HL-60/S4 (cell line): ENCODE measurements around the gene TNFAIP3.

Experiments used
- in situ Hi-C: fragments of 300-500 bp; cut with MboI; formaldehyde crosslinking; loops from 2 replicates; pipeline ENCODE4 v1.14.3; 2022; ENCODE audit warnings: low sequenced_read_pairs

Gene TNFAIP3

DNA sequence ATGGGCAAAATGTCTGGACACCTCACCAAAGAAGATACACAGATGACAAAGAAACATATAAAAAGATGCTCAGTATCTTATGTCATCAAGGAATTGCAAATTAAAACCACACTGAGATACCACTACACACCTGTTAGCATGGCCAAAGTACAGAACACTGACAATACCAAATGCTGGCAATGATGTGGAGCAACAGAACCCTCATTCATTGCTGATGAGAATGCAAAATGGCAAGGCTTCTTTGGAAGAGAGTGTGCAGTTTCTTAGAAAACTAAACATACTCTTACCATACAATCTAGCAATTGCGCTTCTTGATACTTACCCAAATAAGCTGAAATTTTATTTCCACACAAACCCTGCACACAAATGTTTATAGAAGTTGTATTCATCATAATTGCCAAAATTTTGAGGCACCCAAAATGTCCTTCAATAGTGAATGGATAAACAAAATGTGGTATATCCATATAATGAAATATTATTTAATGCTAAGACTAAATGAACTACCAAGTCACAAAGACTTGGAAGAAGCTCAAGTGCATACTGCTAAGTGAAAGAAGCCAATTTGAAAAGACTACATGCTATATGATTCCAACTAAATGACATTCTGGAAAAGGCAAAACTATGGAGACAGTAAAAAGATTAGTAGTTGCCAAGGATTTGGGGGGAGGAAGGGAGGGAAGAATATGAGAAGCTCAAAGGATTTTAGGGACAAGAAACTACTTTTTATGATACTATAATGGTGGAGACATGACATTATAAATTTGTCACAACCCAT lies 50.7 kb downstream of the TNFAIP3 start:
- in situ Hi-C loops = no loop called here

DNA sequence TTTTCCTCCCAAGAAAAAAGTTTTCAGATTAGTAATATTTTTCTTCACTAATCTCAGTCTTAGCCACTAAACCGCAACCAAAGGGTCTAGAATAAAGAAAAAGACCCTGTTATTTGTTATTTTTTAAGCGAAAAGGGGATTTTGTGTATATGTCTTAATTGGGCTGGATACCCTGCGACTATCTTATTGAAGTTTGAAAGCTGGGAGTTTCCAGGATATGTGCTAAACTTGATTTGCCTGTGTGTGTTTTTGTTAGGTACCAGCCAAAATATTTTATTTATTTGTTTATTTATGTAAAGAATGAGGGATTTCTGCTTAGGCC lies 52.4 kb downstream of the TNFAIP3 start:
- in situ Hi-C loops = no loop called here

DNA sequence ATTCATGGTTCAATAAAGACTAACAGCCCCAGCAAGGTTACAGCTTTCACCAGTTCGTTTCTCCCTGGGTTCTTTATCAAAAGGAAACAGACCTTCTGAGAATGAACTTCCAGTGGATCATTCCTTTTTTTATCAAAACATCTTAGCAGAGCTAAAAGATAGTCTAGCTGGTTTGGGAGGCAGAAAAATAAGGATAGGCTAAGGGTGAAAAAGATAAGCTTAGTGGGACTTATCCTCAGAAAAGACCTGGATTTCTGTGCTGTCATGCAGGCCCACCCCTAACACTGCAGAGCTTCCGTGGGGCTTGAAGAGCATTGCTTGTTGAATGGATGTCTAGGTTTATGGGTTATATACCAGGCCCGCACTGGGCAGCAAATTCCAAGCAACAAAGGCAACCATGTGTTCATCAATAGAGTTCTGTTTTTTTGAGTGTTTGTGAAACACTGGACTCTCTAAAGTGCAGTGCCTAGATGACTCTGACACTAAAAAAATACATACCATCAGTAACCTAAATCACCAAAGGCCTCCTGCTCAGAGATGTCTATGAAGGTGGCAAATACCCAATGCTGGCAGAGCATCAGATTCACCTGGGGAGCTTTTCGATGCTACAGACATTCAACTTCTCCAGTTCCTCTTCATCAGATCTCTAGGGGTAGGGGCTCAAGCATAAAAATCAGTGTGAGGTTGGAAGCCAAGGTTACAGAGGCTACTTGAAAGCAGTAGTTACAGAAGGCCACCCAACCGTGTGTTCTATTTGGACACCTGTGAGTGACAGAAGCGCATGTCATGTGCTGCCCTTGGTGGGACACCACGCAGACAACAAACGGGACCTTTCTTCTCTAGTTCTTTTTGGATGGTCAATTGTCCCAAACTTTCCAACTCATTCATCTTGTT lies 53.0 kb downstream of the TNFAIP3 start:
- in situ Hi-C loops = no loop called here

DNA sequence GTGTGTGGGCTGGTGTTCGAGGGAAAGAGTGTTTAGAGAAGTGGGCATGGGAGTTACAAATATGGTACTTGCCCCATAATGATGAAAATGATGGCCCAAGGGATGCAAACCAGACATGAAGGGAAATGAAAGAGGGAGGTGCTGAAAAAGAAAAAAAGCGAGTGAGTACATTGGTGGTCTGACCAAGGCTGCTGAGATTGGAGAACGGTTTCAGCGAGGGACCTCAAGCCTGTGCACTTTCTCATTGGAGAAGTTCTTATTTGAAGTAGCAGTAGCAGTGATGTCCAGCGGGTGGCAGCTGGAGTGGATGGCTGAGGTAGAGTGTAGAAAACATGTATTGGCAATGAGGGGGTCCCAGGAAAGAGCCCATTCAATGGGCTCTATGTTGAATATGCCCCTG lies 54.8 kb downstream of the TNFAIP3 start:
- in situ Hi-C loops = no loop called here

DNA sequence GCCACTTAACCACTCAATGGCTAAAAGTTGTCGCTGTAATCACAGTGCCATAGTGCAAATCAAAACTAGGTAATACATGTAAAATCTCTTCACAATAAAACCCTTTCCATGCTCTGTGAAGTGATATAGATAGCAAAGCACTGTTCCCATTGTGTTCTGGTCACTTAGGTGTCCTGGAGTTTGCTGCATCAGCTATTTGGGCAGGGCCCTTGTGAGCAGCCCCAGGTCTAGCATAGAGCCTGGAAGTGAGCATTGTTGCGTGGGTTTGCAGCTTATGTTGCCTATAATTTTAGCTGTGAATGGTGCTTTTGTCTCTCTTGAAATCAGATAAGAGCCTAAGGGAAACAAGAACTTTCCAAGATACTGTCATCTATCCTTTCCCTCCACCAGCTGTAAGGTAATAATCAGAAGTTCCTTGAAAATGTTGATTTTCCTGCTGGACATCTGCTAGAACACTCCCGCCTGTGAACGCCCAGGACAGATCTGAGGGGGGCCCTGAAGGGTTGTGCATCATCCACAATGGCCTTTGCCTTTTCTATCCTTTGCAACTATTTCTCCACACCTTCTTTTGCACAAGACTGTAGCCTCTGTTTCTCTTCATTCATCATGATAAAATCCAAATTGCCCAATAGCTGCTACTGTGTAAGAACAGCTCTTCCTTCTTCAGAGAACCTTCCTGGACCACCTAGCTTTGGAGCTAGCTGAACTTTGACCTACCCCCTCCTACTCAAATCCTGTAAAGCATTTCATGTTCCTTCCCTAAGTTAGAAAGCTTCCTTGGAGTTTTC lies 57.0 kb downstream of the TNFAIP3 start:
- in situ Hi-C loops = no loop called here

DNA sequence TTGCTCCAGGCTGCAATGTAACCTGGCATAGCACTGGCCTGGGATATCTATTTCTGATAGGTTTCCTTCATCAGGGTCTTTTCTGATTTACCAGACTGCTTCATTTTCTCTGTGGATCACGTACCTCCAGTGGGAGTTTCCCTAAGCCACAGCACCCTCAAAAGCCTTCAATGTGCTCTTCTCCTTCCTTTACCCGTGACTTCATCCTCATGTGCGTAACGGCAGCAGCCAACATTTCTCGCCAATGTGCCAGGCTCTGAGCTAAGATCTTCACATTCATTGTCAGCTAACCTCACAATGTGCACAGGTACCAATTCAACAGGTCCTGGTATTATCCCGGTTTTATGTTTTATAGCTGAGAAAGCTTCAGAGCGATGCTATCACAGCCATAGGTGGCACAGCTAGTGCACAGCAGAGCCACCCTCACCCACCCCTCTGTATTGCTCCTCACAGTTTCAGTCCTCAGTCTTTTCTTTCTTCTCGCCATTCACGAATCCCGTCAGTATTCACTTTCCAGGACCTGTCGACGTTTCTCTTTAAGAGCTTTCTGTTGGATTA lies 58.2 kb downstream of the TNFAIP3 start:
- in situ Hi-C loops = no loop called here

DNA sequence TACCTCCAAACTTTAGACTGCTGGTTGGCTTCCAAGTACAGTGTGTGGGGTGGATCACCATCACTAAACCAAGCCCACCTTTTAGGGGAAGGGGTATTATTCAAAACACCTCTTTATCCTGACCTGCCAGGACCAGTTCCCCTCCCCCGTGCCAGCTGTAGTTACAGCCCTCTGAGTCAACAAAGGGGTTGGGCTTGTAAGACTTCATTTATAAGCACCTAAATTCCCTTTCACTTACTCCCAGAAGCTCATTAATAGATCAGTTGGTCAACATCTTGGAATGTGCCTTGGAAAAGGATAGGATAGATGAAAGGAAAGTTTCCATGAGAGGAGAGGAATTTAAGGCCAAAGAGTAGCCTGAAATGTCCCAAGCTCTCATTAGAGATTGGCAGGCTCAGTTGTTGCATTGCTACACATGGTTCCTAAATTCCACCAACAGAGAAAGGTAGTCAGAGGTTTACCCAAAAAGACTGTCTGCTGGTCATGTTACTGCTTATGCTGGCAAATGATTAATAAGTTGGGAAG lies 59.2 kb downstream of the TNFAIP3 start:
- in situ Hi-C loops = no loop called here

DNA sequence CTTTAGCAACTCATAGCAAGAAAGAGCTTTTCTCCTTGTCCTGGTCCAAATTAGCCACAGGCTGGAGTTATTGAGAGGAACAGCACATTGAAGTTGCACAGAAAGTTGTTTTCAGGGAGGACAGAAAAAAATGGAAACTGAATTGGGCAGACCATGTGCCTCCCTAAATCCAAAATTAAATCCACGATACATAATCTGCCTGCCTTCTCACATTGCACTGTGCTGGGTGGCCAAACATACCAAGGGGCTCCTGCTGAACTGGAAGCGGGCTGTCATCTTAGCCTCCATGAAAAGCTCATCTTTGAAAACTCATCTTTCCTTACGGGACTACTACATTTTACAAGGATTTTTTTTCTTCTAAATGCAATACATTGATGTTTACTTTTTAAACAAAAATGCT lies 59.9 kb downstream of the TNFAIP3 start:
- in situ Hi-C loops = no loop called here

DNA sequence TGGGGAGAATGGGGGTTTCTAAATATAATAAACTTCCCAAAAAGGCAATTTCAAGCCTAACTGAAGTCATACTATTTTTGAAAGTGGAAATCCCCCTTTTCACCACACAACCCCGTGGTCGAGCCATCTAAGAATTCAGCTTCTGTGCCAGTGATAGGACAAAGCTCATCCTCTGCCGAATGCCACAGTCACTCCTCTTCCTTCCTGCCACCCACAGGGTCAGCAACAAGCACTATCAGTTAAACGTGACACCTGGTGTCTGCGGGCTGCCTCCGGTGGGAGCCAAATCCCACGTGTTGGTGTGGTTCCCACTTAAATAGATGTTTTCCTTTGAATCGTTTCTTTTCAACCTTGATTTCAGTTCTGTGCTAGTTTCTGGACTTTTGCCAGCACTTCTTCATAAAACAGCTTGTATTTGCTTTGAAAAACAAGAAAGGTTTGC lies 60.7 kb downstream of the TNFAIP3 start:
- in situ Hi-C loops = no loop called here

DNA sequence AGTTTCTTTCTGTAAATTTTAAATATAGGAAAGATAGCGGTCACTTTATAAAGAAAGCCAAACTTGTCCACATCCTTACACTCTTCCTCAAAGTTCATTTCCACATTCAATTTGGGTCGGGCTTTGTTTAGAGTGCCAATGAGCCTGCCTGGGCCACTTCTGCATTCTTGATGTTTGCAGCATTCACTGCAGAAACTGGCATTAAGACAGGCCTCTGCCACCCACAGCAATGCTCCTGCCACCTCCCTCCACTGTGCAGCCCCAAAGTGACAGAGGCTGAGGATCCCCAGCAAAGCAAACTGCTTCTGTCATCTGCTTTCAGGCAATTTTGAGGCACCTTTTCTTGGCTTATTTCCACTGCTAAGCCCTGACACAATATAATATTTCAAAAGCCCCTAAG lies 61.2 kb downstream of the TNFAIP3 start:
- in situ Hi-C loops = no loop called here

DNA sequence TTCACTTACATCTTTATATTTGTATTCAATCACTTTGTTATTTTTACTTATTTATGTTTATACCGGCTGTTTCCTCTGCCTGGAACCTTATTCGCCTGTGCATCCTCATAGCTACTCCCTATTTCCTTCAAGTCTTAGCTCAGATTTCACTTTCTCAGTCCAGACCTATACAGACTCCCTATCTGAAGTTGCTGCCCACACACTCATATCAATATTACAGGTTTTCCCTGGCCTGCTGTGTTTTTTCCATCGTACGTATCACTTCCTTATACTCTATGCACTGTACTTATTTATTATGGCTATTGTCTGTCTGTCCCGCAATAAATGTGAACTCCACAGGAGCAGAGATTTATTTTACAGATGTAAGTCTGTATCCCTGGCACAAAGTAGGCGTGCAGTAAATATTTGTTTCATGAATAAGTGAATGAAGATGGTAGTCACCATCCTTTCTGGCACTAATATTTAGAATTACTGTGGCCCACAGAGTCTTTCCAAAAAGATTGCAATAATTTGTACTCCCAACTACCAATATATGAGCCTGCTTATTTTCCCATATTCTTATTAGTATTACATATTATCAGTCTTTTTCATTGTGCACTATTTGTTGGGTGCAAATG lies 64.9 kb downstream of the TNFAIP3 start:
- in situ Hi-C loops = no loop called here
